ENCODE results near the gene CTDP1.

GRCh38 chr18:79755496-79756142, 76.0 kb downstream of the CTDP1 start:
- TF ChIP-seq CTCF (IDR thresholded peaks at IDR 0.05), result no peak
- no peak for TF ChIP-seq POLR2A (IDR thresholded peaks at IDR 0.05)

All from body of pancreas (tissue), 4 donors.